ENCODE results near the gene ZNF174. TPM values are rescaled to one million over a fixed set of nuclear protein-coding genes. Genes with fewer than 3 reads are reported as not detected.

ZNF174 gene
- total RNA-seq: 8.0 and 12.2 TPM in 2 replicates

DNA sequence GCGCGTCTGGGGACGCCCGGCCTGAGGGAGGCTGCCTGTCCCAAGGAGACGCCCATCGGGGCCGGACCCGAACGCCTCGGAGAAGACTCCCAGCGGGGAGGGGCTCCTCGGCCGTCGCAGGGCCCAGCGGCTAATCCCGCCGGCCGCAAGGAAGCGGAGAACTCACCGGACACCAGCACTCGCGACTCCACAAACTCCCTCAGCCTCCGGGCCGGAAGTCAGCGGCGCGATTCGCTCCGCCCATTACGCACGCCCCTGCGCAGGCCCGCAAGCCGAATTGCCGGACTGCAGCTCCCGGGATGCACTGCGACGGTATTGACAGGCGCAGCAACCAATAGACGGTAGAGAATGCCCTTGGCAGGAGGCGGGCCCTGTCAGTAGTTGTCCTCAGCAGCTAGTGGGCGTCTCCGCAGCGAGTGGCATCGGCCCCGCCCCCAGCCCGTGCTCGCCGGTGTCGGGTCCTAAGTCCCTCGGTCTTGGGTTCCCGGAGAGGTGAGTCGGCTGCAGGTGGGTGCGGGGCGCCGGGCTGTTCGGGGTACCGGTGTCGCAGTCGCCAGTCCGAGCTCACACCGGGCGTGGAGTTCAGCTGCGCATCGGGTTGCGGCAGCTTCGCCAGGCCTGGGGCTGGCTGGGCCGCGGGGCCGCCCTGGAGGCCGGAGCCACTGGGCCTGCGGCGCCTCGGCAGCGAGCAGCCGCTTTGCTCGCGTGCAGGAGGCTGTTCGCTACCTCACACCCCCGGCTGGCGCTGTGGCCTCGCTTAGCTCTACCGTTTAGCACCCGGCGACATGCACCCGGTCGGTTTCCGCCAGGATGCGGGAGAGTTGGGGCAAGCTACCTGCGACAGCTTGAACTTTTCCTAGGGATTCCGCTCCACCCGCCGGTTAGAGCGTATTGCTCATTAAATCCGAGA, at the start of gene ZNF174, which contains the start of gene ZSCAN32:
TSS of gene ZNF174 (plus strand) at position 437 of the 910 bp plus-strand sequence. CDS start 790 bp downstream, outside the sequence.
TSS of gene ZSCAN32 (minus strand) at position 226 of the 910 bp plus-strand sequence. CDS start 3,447 bp downstream, outside the sequence.
- TF ChIP-seq, protein P1, sequence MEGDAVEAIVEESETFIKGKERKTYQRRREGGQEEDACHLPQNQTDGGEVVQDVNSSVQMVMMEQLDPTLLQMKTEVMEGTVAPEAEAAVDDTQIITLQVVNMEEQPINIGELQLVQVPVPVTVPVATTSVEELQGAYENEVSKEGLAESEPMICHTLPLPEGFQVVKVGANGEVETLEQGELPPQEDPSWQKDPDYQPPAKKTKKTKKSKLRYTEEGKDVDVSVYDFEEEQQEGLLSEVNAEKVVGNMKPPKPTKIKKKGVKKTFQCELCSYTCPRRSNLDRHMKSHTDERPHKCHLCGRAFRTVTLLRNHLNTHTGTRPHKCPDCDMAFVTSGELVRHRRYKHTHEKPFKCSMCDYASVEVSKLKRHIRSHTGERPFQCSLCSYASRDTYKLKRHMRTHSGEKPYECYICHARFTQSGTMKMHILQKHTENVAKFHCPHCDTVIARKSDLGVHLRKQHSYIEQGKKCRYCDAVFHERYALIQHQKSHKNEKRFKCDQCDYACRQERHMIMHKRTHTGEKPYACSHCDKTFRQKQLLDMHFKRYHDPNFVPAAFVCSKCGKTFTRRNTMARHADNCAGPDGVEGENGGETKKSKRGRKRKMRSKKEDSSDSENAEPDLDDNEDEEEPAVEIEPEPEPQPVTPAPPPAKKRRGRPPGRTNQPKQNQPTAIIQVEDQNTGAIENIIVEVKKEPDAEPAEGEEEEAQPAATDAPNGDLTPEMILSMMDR (IDR thresholded peaks at IDR 0.05; ENCODE audit: insufficient read depth, low read length, poor library complexity, severe bottlenecking): no peak
- Histone ChIP-seq H3K27me3 (ENCODE audit: control insufficient read depth, insufficient read depth, low read length) (no peaks in the 10 kb centered on the region), H3K4me3 (ENCODE audit: low read depth, low read length) (peak within 1 kb of the TSS; percentile 95), H3K36me3 (ENCODE audit: control insufficient read depth, insufficient read depth, low read length) (peaks cover 9% of the 10 kb centered on the region)
- peak; percentile 97 for DNase-seq (ENCODE audit: low read depth)

DNA sequence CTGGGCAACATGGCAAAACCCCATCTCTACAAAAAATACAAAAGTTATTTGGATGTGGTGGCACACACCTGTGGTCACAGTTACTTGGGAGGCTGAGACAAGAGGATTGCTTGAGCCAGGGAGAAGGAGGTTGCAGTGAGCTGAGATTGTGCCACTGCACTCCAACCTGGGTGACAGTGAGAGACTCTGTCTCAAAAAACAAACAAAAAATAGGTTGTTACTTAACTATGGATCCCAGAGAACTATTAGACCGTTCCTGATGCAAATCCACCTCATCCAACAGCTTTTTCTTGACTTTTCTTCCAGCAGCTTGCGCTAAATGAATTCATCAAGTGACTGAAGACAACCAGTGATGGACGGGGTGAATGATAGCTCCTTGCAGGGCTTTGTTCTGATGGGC, 45.4 kb upstream of the ZNF174 start, which contains the start of gene OR2C1:
TSS of gene OR2C1 (plus strand) at position 301 of the 400 bp plus-strand sequence. CDS start at position 353, 52 bp downstream.
- H3K36me3 ChIP-seq (ENCODE audit: control insufficient read depth, insufficient read depth, low read length): no peaks in the 10 kb centered on the region
- H3K4me3 ChIP-seq (ENCODE audit: low read depth, low read length): no peak within 1 kb of the TSS
- no peaks in the 10 kb centered on the region for H3K27me3 ChIP-seq (ENCODE audit: control insufficient read depth, insufficient read depth, low read length)
- DNase-seq (ENCODE audit: low read depth): no peak
- TF ChIP-seq, protein P1 (IDR thresholded peaks at IDR 0.05; ENCODE audit: insufficient read depth, low read length, poor library complexity, severe bottlenecking): no peak

- no peaks in the 10 kb centered on the region for H3K36me3 ChIP-seq (ENCODE audit: control insufficient read depth, insufficient read depth, low read length)
- TF ChIP-seq, protein P1 (IDR thresholded peaks at IDR 0.05; ENCODE audit: insufficient read depth, low read length, poor library complexity, severe bottlenecking): no peak
- DNase-seq (ENCODE audit: low read depth): no peak
- no peaks in the 10 kb centered on the region for H3K27me3 ChIP-seq (ENCODE audit: control insufficient read depth, insufficient read depth, low read length)
- H3K4me3 ChIP-seq (ENCODE audit: low read depth, low read length): no peak overlapping the region
Measured at GRCh38 chr16:3356118-3356517, 44.9 kb upstream of the ZNF174 start.

DNA sequence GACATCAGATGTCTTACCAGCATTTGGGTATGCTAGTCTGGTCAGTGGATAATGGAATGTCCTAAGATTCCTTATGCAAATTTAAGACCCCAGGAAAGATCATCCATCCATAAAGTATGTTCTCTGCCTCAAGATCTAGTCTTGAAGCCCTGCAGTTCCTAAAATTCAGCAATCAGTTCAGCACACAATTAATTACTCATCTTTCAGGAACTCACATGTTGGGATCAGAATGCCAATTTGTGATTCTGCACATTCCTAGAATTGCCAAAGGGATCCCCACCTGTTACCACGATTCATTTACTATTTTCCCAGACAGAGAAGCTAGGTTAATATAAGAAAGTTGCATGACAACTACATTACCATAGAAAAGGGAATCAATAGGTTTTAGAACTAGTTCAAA, 42.1 kb upstream of the ZNF174 start:
- TF ChIP-seq, protein P1 (IDR thresholded peaks at IDR 0.05; ENCODE audit: insufficient read depth, low read length, poor library complexity, severe bottlenecking): no peak
- Histone ChIP-seq H3K27me3 (ENCODE audit: control insufficient read depth, insufficient read depth, low read length) (no peaks in the 10 kb centered on the region), H3K4me3 (ENCODE audit: low read depth, low read length) (no peak overlapping the region), H3K36me3 (ENCODE audit: control insufficient read depth, insufficient read depth, low read length) (no peaks in the 10 kb centered on the region)
- DNase-seq (ENCODE audit: low read depth): no peak

GRCh38 chr16:3362931-3363330, 38.1 kb upstream of the ZNF174 start:
- Histone ChIP-seq H3K4me3 (ENCODE audit: low read depth, low read length) (no peak overlapping the region), H3K36me3 (ENCODE audit: control insufficient read depth, insufficient read depth, low read length) (no peaks in the 10 kb centered on the region), H3K27me3 (ENCODE audit: control insufficient read depth, insufficient read depth, low read length) (no peaks in the 10 kb centered on the region)
- TF ChIP-seq, protein P1 (IDR thresholded peaks at IDR 0.05; ENCODE audit: insufficient read depth, low read length, poor library complexity, severe bottlenecking): no peak
- DNase-seq (ENCODE audit: low read depth): no peak
